ENCODE results near the gene UBA7.

- TF ChIP-seq MAX (IDR thresholded peaks at IDR 0.05) (no peak), CTCF (IDR thresholded peaks at IDR 0.05; ENCODE audit: control extremely low read depth in 1 of 3, insufficient read depth in 1 of 3, low read depth in 1 of 3, low read length in 3 of 3) (no peak), SIN3A (conservative IDR thresholded peaks at IDR 0.05 in 1 of 2, IDR thresholded peaks at IDR 0.05 in 1 of 2; ENCODE audit: low read depth in 1 of 2, low read length in 2 of 2) (no peak), ATF3 (IDR thresholded peaks at IDR 0.05; ENCODE audit: insufficient read depth, low read depth, low read length) (no peak), RNF2 (IDR thresholded peaks at IDR 0.05; ENCODE audit: borderline replicate concordance, low read depth, low read length, missing control alignments, poor library complexity, severe bottlenecking) (no peak), POLR2AphosphoS5 (IDR thresholded peaks at IDR 0.05; ENCODE audit: low read depth, low read length) (no peak), BRCA1 (IDR thresholded peaks at IDR 0.05; ENCODE audit: low read depth, low read length) (no peak), POLR2A (IDR thresholded peaks at IDR 0.05; ENCODE audit: control extremely low read depth in 1 of 2, low read depth in 2 of 2, low read length in 2 of 2) (no peak), SRF (IDR thresholded peaks at IDR 0.05; ENCODE audit: low read depth, low read length) (no peak)
These were observed 26.2 kb downstream of the UBA7 start for GRCh38 chr3:49787536-49787935.
